Stimulated activated CD8-positive, alpha-beta memory T cell treated with anti-CD3 and anti-CD28 coated beads, Interleukin-7, amount 100 ng/mL, for 1 hour (primary cell): ENCODE results near the gene STAB2.

Experiments used
- DNase-seq, 2 donors: peaks; one replicate each; pipeline ENCODE4 v3.0.0-alpha.2; 2020; ENCODE audit warnings: low read depth in 2 of 2

STAB2 gene

DNA sequence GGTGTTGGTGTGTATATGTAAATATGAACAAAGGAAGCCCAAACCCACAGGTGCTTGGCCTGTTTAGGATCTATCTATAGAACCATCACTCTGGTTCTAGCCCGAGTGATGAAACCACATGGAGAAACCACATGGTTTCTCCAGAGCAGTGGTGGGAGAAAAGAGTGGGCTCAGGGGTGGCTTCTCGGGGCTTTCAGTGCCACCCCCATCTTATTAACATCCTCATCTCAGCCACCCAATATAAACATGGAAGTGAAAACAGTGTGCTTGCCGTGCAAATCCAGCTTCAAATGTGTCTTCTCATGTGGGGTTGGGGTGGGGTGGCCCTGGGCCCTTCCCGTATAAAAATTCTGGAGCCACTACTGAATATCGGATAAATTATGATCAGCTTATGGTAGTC, 109.0 kb downstream of the STAB2 start:
- DNase-seq, result no peak

DNA sequence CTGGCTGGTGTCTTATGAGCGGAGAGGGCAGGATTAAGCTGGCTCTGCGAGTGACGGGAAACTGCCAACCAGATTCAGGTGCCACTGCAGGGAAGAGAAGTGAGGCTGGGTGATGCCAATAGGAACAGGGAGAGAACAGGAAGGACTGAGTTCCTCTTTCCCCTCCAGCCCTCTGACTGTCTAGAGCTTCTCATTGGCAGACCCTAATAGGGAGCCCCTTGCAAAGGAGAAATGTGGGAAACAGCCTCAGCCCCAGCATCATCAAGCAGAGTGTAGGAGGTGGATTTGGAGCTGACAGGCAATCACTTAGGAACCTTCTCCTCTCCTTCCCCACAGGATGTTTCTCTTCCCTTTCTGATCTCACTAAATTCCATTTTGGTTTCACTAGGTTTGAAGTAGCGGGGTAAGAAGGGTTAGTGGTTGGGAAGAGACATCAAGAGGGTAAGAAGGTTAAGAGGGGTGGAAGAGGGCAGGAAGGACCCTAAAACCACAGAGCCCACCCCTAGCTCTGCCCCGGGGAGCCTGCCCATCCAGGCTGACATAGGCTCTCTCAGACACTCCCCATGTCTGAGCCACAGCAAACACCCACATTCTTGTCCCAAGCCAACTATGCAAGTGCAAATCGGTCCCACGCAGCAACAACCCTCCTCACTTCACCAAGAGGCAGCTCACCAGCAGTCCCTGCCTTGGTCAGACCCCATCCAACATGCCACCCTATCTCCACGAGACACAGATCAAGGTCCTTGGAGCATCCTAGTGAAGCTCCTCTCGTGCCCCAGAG, 111.1 kb downstream of the STAB2 start:
- DNase-seq, result no peak

DNA sequence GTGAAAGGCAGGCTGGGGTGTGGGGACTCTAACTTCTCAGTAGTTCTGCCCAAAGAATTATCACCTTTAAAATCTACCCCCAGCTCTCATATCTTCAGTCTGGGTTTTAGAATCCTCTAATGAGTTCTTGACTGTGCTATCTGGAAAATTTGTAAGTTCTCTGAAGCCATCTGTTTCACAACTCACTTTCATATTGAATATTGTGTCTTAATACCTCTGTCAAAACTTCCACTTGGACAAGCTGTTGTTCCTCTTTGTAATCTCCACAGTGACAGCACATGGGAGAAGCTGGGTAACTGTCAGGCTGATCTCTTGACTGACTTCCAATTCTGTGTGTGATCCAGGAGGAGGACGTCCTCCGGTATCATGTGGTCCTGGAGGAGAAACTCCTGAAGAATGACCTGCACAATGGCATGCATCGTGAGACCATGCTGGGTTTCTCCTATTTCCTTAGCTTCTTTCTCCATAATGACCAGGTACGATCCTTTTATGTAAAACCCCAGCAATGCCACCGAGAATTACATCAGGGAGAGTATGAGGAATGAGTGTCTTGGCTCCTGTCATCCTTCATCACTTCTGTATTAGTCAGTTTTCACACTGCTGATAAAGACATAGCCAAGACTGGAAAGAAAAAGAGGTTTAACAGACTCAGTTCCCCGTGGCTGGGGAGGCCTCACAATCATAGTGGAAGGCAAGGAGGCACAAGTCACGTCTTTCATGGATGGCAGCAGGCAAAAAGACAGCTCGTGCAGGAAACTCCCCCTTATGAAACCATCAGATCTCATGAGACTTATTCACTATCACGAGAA, 111.9 kb downstream of the STAB2 start:
- no peak for DNase-seq

DNA sequence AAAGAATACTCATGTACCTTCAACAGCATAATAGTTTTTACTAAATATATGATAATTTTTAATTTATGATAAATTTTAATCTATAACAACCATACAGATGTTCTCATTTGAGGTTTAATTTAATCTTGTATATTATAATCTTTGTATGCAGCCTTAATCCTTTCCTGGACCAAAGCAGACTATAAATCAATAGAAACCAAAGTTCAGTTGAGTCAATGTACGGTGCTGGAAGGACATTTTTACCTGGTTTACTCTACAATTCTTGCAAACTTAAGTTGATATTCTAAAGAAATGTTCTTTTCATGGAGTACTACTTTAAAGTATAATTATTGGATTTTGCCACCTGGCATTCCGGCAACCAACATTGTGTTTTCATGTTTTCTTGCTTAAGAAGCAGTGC, 118.0 kb downstream of the STAB2 start:
- DNase-seq, result no peak

DNA sequence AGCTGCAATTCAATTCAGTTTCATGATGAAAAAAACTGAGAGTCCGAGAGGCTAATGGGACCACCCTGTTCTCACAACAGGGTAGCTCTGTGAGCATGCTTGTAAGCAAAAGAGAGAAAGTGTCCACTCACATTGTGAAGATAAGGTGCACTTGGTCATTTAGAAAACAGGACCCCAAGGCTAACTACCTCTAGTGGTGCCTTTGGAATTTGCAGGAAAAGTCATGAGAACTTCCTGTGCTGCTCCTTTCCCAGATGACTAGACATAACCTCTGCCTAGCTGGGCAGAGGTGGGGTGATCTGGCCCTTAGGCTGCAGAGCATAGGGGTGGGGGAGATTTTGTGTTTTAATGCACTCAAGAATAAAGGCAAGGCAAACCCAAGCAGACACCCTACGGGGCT, 118.9 kb downstream of the STAB2 start:
- no peak for DNase-seq

DNA sequence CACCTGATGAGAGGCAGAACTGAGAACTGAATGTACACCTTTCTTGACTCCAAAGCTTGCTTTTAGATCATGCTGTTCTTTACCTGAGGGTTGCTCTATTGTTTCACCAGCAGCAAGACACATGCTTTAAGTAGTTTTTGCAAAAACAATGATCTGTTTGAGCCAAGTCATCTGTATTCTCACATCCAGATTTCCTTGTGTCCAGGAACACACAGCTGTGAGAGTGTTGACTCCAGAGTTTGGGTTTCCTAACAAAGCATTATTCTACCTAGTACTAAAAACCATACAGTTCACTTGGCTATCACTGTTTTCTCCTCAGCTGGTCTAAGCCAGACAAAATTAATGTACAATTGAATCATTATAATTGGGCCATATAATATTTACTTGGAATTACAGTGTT, 120.4 kb downstream of the STAB2 start:
- DNase-seq, result no peak

DNA sequence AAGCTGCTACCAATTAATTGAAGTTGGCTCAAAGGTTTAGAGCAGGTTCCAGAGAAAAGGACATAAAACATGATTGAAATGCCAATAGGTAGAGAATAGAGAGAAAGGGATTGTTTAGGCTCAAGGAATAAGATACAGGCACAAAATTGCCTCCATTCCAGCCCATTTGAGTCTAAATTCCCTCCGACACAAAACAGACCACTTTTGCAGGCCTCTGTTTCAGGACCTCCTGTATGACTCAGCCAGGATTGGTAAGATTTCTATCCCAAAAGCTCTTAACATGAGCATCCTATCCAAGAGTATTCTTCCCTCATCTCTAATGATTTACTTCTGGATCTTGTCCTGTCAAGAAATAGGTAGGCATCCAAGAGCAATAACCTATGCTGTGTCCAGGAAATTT, 123.5 kb downstream of the STAB2 start:
- DNase-seq, result no peak

DNA sequence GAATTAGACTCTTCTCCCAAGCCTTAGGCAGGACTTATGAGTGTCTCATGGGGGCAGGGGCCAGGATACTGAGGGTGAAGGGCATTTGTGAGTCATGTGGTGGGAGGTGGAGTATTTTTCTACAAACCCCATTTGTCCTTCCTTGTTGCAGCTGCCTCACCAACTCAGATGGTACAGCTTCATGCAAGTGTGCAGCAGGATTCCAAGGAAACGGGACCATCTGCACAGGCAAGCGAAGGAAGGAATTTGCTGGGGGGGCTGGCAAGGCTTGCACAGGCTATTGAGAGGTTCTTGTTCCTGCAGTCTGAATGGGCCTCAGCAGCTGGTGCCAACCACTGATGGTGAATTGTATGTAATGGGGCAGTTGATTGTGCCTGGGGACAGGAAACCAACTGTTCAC, 125.1 kb downstream of the STAB2 start:
- no peak for DNase-seq

DNA sequence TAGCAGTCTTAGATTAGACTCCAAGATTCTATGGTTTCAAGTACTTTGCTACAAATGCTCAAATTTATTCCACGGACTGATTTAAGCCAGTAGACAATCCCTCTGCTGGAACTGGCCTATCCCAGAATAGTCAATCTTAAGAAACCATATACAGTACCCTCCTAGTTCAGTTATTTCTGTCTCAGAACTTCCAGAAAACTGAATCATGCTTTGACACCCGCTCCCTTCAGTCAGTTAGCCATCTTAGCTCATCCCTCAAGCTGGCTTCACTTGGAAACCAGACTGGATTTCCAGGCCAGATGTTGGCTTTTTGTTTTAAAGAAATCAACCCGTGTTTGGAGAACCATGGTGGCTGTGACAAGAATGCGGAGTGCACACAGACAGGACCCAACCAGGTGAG, 128.4 kb downstream of the STAB2 start:
- DNase-seq, result no peak

DNA sequence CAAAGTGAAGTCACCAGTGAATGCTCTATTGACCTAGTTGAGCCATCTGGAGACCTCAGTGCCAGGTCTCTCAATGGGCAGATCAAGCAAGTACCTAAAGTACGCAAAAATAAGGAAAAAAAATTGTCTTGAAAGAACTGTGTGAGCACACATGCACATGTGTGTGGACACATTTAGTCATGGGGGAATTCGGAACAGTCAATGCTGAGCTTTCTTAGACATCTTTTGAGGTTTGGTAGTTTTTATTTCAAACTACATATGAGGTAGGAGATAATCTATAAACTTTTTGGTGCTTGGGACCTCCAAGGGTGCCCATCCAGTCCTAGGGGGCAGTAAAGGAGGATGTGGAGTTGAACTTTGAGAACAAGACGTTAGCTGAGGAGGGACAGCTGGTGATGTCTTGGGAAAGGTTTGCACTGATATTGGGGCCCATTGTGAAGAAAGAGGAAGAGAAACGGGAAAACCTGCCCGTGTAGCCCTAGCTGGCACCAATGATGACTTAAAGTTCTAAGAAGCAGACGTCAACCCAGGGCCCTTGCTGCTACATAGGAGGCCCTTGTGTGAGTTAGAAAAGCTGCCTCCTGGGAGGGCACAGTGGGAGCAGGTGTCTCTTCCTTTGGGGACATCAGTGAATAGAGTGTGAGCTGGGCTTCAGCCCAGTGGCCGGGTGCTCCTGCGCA, 129.6 kb downstream of the STAB2 start:
- no peak for DNase-seq

DNA sequence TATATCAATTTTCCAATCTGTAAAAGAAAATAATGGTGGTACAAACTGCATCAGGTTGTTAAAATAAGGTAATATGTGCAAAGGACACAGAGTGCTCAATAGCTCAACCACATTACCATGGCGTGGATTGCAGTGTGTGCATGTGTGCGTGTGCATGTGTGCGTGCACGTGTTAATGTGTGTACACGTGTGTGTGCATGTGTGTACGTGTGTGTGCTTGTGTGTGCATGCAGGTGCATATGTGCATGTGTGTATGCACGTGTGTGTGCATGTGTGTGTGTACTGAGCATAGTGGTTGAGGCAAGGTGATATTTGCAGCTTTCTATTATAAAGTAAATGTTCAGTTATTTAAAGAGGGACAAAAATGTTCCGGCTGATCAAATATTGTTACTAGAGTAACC, 138.3 kb downstream of the STAB2 start:
- DNase-seq, result no peak

DNA sequence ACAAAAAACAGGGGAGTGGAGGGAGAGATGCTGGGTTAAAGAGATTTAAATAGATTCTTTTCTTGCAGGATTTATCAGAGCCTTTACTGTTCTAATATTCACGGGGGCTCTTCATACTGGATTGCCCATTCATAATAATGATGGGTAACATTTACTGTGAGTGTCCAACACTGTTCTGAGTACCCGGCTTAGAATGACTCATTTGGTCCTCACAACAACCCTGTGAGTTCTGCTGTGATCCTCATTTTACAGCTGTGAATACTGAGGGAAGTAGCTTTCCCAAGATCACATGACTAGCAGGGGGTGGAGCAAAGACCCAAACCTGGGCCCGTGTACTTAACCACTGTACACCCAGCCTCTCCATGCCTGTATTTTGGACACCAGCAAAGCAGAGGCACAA, 140.6 kb downstream of the STAB2 start:
- no peak for DNase-seq

DNA sequence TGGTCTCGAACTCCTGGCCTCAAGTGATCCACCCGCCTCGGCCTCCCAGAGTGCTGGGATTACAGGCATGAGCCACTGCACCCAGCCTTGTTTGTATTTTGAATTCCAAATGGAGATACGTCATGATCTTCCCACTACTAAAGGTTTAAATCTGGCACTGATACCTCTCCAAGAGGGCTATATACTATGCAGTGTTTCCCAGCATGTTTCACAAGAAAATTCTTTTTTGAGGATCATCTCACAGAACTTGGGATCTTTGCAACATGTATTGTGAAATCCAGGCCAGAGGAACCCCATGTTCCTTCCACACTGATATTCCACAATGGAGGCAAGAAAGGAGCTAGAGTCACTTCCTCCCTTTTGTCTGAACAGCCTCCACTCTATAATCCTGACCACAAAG, 141.2 kb downstream of the STAB2 start:
- DNase-seq, result no peak

DNA sequence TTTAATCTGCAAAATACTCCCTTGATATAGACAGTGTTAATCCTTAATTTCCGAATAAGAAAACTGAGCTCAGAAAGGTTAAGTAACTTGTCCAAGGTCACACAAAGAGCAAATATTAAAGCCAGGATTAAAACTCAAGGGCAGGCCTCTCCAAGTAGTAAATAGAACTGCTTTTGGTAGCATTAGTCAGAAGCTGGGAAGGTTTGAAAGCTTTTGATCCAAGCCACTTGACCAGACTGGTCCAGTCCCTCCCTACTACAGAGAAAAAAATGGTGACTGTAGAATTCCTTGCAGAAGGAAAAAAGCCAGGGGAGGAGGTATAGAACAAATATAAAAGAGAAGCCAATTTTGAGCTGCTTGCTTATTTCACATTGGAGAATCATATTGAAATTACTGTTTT, 142.4 kb downstream of the STAB2 start:
- no peak for DNase-seq

DNA sequence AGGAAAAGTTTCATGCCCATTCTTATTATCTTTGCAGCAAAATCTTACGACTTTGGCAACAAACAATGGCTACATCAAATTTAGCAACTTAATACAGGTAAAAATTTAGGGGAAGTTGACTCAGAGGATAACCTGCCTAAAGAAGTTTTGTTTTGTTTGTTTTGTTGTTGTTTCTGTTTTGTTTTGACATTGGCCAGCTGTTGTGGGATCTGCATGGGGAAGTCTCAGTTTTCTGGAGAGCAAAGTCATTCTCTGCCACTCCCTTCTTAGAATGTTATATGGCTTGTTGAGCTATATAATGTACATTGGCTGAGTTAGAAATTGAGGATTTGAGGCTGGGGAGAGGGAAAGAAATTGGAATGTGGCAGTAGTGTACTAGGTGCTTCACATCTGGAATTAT, 144.5 kb downstream of the STAB2 start:
- no peak for DNase-seq

DNA sequence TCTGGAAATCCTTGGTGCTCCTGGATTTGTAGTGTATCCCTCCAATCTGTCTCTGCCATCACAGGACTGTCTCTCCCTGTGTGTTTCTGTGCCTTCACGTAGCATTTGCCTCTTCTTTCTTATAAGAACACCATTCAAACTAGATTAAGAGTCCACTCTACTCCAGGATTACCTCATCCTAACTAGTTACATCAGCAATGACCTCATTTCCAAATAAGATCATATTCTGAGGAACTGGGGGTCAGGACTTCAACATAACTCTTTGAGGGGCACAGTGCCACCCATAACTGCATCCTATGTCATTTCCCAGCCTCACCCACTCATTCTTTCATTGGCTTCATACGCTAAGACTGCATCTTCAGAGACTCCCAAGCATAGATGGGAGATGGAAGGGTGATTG, 147.8 kb downstream of the STAB2 start:
- no peak for DNase-seq

DNA sequence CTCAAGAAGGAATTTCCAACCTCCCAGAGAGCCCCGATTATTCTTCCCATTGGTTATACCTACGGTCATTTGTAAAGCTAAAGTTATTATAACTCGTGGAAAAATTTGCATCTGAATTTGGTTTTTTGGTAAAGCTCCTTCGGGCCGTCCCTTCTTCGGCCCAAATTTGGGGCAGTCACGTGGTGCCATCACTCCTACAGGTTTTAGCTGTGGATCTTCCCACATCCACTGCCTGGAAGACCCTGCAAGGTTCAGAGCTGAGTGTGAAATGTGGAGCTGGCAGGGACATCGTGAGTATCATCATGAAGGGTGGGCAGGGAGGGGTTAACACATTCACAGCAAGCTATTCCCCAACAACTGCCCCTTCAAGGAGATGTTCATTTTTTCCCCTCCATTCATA, 148.2 kb downstream of the STAB2 start:
- DNase-seq, result no peak

DNA sequence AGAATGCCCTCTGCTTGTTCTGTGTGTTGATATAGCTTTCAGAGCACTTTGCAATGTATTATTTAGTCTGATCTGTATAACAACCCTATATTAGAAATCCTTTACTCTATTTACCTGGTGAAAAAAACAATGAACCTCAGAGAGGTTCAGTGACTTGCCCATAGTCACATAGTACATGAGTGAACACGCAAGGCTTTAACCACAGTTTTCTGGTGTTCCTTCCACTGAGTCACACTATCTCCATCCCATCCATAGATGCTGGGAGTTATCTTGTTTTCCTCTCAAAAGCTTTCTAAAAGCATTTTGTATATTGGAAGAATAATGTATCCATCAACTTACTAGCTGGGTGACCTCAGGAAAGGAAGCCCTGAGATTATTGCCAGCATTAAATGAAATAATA, 149.5 kb downstream of the STAB2 start:
- no peak for DNase-seq

DNA sequence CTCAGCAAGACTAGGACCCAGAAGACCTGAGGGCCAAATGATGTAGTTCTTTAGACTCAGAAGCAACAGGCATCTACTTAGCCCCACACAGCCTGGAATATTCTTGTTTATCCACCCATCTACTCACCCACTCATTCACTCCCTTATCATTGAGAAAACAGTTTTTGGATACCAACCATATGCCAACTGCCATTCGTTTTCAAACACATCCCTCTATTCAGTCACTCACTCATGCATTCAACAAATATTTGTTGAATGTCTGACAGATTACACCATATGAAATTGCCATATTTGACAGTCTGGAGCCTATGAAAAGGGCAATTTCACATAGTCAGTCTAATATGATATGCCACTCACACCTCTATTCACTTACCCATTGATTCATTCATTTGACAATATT, 150.8 kb downstream of the STAB2 start:
- no peak for DNase-seq

DNA sequence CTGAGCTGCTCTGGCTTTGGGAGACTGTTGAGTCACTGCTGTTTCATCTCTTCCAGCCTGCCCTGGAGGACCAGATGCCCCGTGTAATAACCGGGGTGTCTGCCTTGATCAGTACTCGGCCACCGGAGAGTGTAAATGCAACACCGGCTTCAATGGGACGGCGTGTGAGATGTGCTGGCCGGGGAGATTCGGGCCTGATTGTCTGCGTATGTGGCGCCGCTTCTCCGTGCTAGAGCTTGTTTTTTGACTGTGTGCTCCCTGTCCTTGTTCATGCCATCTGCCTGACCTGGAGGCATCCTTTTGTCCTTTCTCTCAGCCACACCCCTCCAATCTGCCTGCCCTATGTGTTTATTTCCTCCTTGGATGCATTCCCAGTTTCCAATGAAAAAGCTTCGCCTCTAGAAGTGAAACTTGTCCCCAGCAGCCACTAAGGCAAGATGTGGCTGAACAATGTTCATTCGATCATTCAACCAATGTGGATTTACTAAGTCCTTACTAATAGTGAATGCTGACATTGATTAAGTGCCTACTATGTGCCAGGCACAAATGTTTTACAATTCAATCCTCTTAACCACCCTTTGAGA, 155.4 kb downstream of the STAB2 start:
- DNase-seq, result no peak

DNA sequence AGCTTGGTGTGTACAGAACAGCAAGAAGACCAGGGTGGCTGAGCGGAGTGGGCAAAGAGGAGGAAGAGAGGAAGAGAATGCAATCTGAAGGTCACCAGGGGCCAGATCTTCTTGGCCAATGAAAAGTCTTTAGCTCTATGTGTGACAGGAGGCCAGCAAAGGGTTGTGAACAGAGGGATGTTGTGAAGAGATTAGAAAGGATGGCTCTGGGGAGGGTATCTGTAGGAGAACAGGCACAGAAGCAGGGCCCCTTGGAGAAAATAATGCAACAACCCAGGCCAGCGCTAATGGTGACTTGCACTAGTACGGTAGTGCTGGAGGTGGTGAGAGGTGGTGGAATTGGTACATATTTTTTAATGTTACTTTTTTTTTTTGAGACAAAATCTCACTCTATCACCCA, 156.7 kb downstream of the STAB2 start:
- DNase-seq, result no peak

DNA sequence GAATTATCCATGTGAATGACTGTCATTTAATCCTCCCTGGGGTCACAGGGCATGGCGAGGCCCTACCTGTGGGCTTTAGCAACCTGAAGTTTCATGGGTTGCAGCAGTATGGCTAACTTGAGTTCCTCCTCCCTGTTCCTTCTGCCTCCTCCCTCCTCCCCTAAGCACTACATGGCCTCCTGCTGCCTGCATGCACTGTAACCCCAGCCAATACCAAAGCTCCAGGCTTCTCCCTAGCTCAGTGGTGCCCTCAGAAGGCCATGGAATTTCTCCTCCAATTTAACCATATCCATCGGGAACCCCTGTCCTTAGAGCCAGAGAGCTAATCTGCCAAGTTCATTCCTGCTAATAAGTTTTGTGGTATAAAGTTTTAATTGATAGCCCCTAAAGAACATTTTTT, 158.9 kb downstream of the STAB2 start:
- no peak for DNase-seq

DNA sequence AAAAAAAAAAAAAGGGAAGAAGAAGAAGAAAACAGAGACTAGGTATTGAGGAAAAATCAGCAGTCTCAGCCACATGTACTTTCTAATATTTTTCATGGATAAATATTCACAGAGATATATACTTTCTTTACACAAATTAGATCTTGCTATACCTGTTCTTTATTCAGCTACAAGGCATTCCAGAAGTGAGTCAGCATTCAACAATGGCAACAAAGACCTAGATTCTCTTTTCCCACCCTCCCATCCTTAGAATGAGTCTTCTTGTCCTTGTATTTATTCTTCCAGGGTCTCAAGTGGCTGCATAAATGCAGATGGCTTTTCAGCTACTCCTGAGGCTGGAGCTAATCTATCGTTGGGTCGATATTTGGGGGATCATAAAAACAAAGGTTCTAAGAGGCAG, 160.9 kb downstream of the STAB2 start:
- DNase-seq, result no peak
